DND-41 (cell line): Measurements from ENCODE around the gene DYRK1B.

Source experiments
- CTCF ChIP-seq: IDR thresholded peaks from 2 replicates; pipeline ENCODE4 v1.5.1; 2012; ENCODE audit warnings: borderline replicate concordance, low read length, moderate library complexity, mild to moderate bottlenecking; ENCODE audit not compliant: poor library complexity, severe bottlenecking; ENCODE audit errors: extremely low read depth
- EZH2 ChIP-seq: IDR thresholded peaks from 3 replicates; pipeline ENCODE4 v1.6.1; 2012; ENCODE audit warnings: borderline replicate concordance, low read depth, mild to moderate bottlenecking, moderate library complexity, low read length, inconsistent platforms; ENCODE audit not compliant: severe bottlenecking

GRCh38 chr19:39811064-39811463 is 22.9 kb downstream of the DYRK1B start:
- TF ChIP-seq EZH2, result no peak
- no peak for TF ChIP-seq CTCF
